ENCODE data around the gene ADAMTSL1.

GRCh38 chr9:18507151-18507550 is 33.2 kb downstream of the ADAMTSL1 start:
- TF ChIP-seq ZNF384 (IDR thresholded peaks at IDR 0.05) = no peak
- TF ChIP-seq TARDBP (IDR thresholded peaks at IDR 0.05) = no peak
- TF ChIP-seq ARNT (IDR thresholded peaks at IDR 0.05) = no peak
- no peak for TF ChIP-seq SUZ12 (IDR thresholded peaks at IDR 0.05)
- TF ChIP-seq ELF4 (IDR thresholded peaks at IDR 0.05) = peak; percentile 18; the same call in 1 of the 2 replicates
- TF ChIP-seq FOXA1 (IDR thresholded peaks at IDR 0.05) = no peak
- TF ChIP-seq SP1 (IDR thresholded peaks at IDR 0.05) = no peak
- no peak for TF ChIP-seq FOXM1 (IDR thresholded peaks at IDR 0.05; ENCODE audit: borderline replicate concordance)
- no peak for TF ChIP-seq LEF1 (IDR thresholded peaks at IDR 0.05; ENCODE audit: borderline replicate concordance)
- no peak for TF ChIP-seq FOXK2 (IDR thresholded peaks at IDR 0.05)
- TF ChIP-seq NFRKB (IDR thresholded peaks at IDR 0.05) = no peak
- no peak for TF ChIP-seq L3MBTL2 (conservative IDR thresholded peaks at IDR 0.05)
- no peak for TF ChIP-seq CTBP1 (IDR thresholded peaks at IDR 0.05; ENCODE audit: borderline replicate concordance)

Data from HEK293T (cell line).